CD14-positive monocyte (primary cell): ENCODE measurements around the gene DTNBP1. TPM values are rescaled to one million over a fixed set of nuclear protein-coding genes. Genes with fewer than 3 reads are reported as not detected.

Experiments
- DNase-seq, 3 donors: peaks; one replicate each; pipeline ENCODE4 v3.0.0-alpha.2; 2011 to 2022
- H2AFZ ChIP-seq: 2 replicates; pipeline ENCODE4 v1.6.0; 2012; ENCODE audit warnings: mild to moderate bottlenecking, low read depth, low read length, inconsistent platforms; ENCODE audit not compliant: insufficient read depth, poor library complexity, severe bottlenecking
- H3K27ac ChIP-seq, 2 donors: 1 replicate in 1 of 2; 2 replicates in 1 of 2; pipeline ENCODE4 v1.5.1; 2012 to 2013; ENCODE audit warnings: low read length in 2 of 2, control low read depth in 1 of 2, inconsistent platforms in 1 of 2, low read depth in 1 of 2, mild to moderate bottlenecking in 1 of 2
- H3K27me3 ChIP-seq, 2 donors: one replicate each; pipeline versions ENCODE4 v1.6.0 to v1.6.1; 2011 to 2013; ENCODE audit warnings: low read length in 2 of 2; ENCODE audit not compliant: control insufficient read depth in 2 of 2, insufficient read depth in 2 of 2
- H3K36me3 ChIP-seq, 2 donors: replicated peaks in 1 of 2; 1 replicate in 1 of 2; 2 replicates in 1 of 2; pipeline versions ENCODE4 v1.5.1 to v1.6.1; 2012 to 2013; ENCODE audit warnings: low read length in 2 of 2, control low read depth in 1 of 2, inconsistent platforms in 1 of 2, mild to moderate bottlenecking in 1 of 2; ENCODE audit not compliant: insufficient read depth in 2 of 2, control insufficient read depth in 1 of 2
- H3K4me1 ChIP-seq, 2 donors: 1 replicate in 1 of 2; 2 replicates in 1 of 2; pipeline versions ENCODE4 v1.5.1 to v1.6.1; 2012 to 2013; ENCODE audit warnings: low read length in 2 of 2, control low read depth in 1 of 2, inconsistent platforms in 1 of 2, mild to moderate bottlenecking in 1 of 2, moderate library complexity in 1 of 2; ENCODE audit not compliant: insufficient read depth in 2 of 2, control insufficient read depth in 1 of 2
- H3K4me2 ChIP-seq: replicated peaks from 2 replicates; pipeline ENCODE3; 2012; ENCODE audit warnings: low read length, moderate library complexity, mild to moderate bottlenecking; ENCODE audit not compliant: poor library complexity, severe bottlenecking; ENCODE audit errors: extremely low read depth
- H3K4me3 ChIP-seq, 3 experiments: fragments of 200-600 bp in 1 of 3; sonication (generic) in 1 of 3; replicated peaks in 1 of 3; 1 replicate in 2 of 3; 2 replicates in 1 of 3; pipeline ENCODE4 v1.5.1; 2011 to 2013; ENCODE audit warnings: low read length in 3 of 3, mild to moderate bottlenecking in 3 of 3, control low read depth in 2 of 3, low read depth in 2 of 3, inconsistent platforms in 1 of 3, moderate library complexity in 1 of 3
- H3K79me2 ChIP-seq: 2 replicates; pipeline ENCODE4 v1.6.0; 2012; ENCODE audit warnings: mild to moderate bottlenecking, control low read depth, inconsistent platforms, low read length, moderate library complexity; ENCODE audit not compliant: insufficient read depth
- H3K9ac ChIP-seq: 2 replicates; pipeline ENCODE4 v1.6.0; 2017; ENCODE audit warnings: low read length, mild to moderate bottlenecking; ENCODE audit not compliant: insufficient read depth, poor library complexity, severe bottlenecking
- H3K9me3 ChIP-seq, 2 donors: replicated peaks in 1 of 2; 1 replicate in 1 of 2; 2 replicates in 1 of 2; pipeline versions ENCODE4 v1.5.1 to v1.6.1; 2012 to 2013; ENCODE audit warnings: low read length in 2 of 2, control low read depth in 1 of 2; ENCODE audit not compliant: control insufficient read depth in 1 of 2, insufficient read depth in 1 of 2
- H4K20me1 ChIP-seq: 2 replicates; pipeline ENCODE4 v1.6.0; 2012; ENCODE audit warnings: mild to moderate bottlenecking, low read length, control low read depth, moderate library complexity; ENCODE audit not compliant: insufficient read depth
- H3K27ac Mint-ChIP-seq, 7 donors: one replicate each; pipeline ENCODE4 v1.8.0; 2020; ENCODE audit warnings: mild to moderate bottlenecking in 7 of 7, mixed read lengths in 7 of 7, moderate library complexity in 6 of 7, inconsistent platforms in 2 of 7
- H3K27me3 Mint-ChIP-seq, 3 donors: one replicate each; pipeline ENCODE4 v1.8.0; 2021 to 2022; ENCODE audit warnings: low read depth in 3 of 3, mild to moderate bottlenecking in 3 of 3, mixed read lengths in 3 of 3, moderate library complexity in 3 of 3, inconsistent platforms in 1 of 3
- H3K36me3 Mint-ChIP-seq, 2 donors: one replicate each; pipeline ENCODE4 v1.8.0; 2020; ENCODE audit warnings: mixed read lengths in 2 of 2, inconsistent platforms in 1 of 2, mild to moderate bottlenecking in 1 of 2
- H3K4me1 Mint-ChIP-seq: one replicate; pipeline ENCODE4 v1.8.0; 2020; ENCODE audit warnings: mild to moderate bottlenecking, mixed read lengths
- H3K4me3 Mint-ChIP-seq, 2 donors: one replicate each; pipeline ENCODE4 v1.8.0; 2020; ENCODE audit warnings: mild to moderate bottlenecking in 2 of 2, mixed read lengths in 2 of 2, moderate library complexity in 1 of 2
- H3K9me3 Mint-ChIP-seq, 7 donors: one replicate each; pipeline ENCODE4 v1.8.0; 2020 to 2022; ENCODE audit warnings: mixed read lengths in 7 of 7, mild to moderate bottlenecking in 6 of 7, moderate library complexity in 6 of 7, inconsistent platforms in 2 of 7
- CTCF ChIP-seq: fragments of 200-600 bp; IDR thresholded peaks from one replicate; pipeline ENCODE4 v1.8.0; 2022; ENCODE audit warnings: antibody characterized with exemption, mild to moderate bottlenecking
- WGBS: methylation state at CpG from one replicate; pipeline ENCODE4 v1.1.5; 2013; ENCODE audit warnings: missing lambda C conversion rate; ENCODE audit not compliant: insufficient coverage; 5-methylcytosine and 5-hydroxymethylcytosine counted together
- intact Hi-C, 2 donors: fragments of 100-400 bp; cut with micrococcal nuclease; formaldehyde crosslinking; loops; one replicate each; pipeline versions ENCODE4 v1.15.0 to v1.15.1; 2023
- polyA plus RNA-seq, 3 donors: library from polyadenylated mRNA; depleted of rRNA in 1 of 3; unstranded in 2 of 3; stranded (reverse) in 1 of 3; fragments of 300-500 nt in 2 of 3; fragments of >200 nt in 1 of 3; fragmentation: Illumina TruSeq in 2 of 3; gene quantifications; 1 replicate in 2 of 3; 2 replicates in 1 of 3; pipeline ENCODE4 v1.2.3, GENCODE V29; 2012 to 2021

The DTNBP1 gene
- polyA plus RNA-seq, 3 donors = 19.7 to 26.9 (median 20.5) TPM

DNA sequence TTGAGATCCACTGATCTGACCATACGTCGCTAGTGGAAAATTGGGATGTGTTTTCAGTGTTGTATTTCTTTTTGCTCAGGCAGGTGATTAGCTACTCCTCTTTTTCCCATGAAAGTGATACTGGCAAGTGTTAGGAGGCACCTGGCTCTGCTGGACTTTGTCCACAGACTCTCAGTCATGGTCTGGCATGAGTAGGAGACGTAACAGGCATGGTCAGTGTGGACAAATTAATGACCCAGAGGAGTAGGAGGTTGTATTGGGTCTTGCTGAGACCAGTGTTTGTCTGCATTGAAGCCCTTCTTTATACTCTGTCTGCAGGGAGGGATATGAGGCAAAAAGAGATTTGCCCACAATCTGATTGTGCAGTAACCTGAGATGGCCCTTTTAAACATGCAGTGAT is 178.7 kb downstream of the DTNBP1 start:
- WGBS = 100% methylated on average over 1 of the region's 3 CpGs
- H3K4me2 ChIP-seq = no peak overlapping the region
- peaks cover 42% of the 10 kb centered on the region for H3K4me1 Mint-ChIP-seq

GRCh38 chr6:15483060-15483459 is 179.8 kb downstream of the DTNBP1 start:
- Mint-ChIP-seq H3K36me3 (peaks cover 47 to 49% of the 10 kb centered on the region in 2 donors), H3K27ac (peak overlapping the region in 1 of 7 donors; percentile 22), H3K9me3 (peaks cover 0 to 2% (median 0%) of the 10 kb centered on the region in 7 donors), H3K4me1 (peaks cover 44% of the 10 kb centered on the region), H3K27me3 (no peaks in the 10 kb centered on the region), H3K4me3 (no peak overlapping the region)
- WGBS = no CpG with 5 or more reads among the region's 1 CpG
- H3K9ac ChIP-seq = no peak overlapping the region
- DNase-seq = peak; percentile 53 to 82 (median 64)
- H3K9me3 ChIP-seq = no peaks in the 10 kb centered on the region
- no peak overlapping the region for H3K4me2 ChIP-seq
- H3K4me3 ChIP-seq = no peak overlapping the region
- peaks cover 98% of the 10 kb centered on the region for H4K20me1 ChIP-seq
- no peak overlapping the region for H3K27ac ChIP-seq
- peaks cover 12 to 33% of the 10 kb centered on the region in 2 donors for H3K36me3 ChIP-seq
- H3K27me3 ChIP-seq = no peaks in the 10 kb centered on the region
- H3K4me1 ChIP-seq = peaks cover 10 to 14% of the 10 kb centered on the region in 2 donors
- no peak overlapping the region for H2AFZ ChIP-seq
- peaks cover 84% of the 10 kb centered on the region for H3K79me2 ChIP-seq
- intact Hi-C loops = no loop called here
- TF ChIP-seq CTCF = no peak

More for the DNA sequence above, 178.7 kb downstream of the DTNBP1 start:
- Mint-ChIP-seq H3K36me3 (peaks cover 49 to 50% of the 10 kb centered on the region in 2 donors), H3K9me3 (peaks cover 0 to 2% (median 0%) of the 10 kb centered on the region in 7 donors), H3K4me3 (no peak overlapping the region), H3K27me3 (no peaks in the 10 kb centered on the region), H3K27ac (peak overlapping the region in 6 of 7 donors; percentile 1 to 85 (median 38))
- peaks cover 97% of the 10 kb centered on the region for H4K20me1 ChIP-seq
- no peak for DNase-seq
- H2AFZ ChIP-seq = no peak overlapping the region
- no peak overlapping the region for H3K9ac ChIP-seq
- H3K9me3 ChIP-seq = no peaks in the 10 kb centered on the region
- H3K4me1 ChIP-seq = peaks cover 10 to 14% of the 10 kb centered on the region in 2 donors
- peaks cover 23 to 35% of the 10 kb centered on the region in 2 donors for H3K36me3 ChIP-seq
- peaks cover 80% of the 10 kb centered on the region for H3K79me2 ChIP-seq
- no peaks in the 10 kb centered on the region for H3K27me3 ChIP-seq
- intact Hi-C loops = no loop called here
- peak overlapping the region in 1 of 2 donors; percentile 52 for H3K27ac ChIP-seq
- no peak overlapping the region for H3K4me3 ChIP-seq
- no peak for TF ChIP-seq CTCF
